ENCODE data around the gene MTCL3.
A peak's percentile ranks its signal among the peaks of the same experiment; 100 is the strongest.

MTCL3 gene

DNA sequence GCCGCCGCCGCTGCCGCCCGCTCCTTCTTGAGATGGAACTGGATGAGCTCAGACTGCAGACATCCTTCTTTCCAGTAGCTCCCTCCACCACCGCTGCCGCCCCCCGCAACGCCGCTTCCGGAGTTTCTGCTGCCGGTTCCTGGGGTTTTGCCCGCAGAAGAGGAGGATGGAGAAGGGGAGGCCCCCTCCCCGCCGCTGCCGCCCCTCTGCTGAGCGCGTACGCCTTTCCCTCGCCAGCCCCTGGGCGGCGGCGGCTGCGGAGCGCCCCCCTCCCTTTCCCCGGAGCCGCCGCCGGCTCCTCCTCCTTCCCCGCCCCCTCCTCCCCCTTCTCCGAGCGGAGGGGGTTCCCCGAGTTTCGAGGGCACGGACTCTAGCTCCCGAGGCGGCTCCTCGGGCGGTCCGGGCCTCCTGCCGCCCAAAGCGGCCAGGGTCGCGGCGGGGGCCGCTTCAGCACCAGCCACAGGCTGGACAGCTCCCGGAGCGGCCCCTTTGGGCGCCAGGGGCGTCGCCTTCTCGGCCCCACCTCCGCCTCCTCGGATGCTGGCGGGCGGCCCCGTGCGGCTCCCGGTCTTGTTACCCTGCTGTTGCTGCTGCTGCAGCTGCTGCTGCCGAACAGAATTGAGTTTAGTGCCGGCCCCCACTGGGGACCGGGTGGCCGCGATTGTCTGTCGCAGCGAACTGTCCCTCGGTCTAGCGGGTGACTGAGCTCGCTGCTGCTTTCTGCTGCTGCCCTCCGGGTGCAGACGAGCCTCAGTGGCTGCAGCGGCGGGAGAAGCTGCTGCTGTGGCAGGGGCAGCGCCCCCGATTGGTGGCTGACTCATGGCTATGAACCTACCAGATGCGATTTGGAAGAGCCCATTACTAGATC lies 3.1 kb downstream of the MTCL3 start (continued):
- TF ChIP-seq ELF3 (CRISPR knock-in tag; IDR thresholded peaks at IDR 0.05) (peak; percentile 56; the same call in 1 of the 2 replicates), ZSCAN31 (CRISPR knock-in tag; IDR thresholded peaks at IDR 0.05; ENCODE audit: low read depth) (peak; percentile 82), MAFK (conservative IDR thresholded peaks at IDR 0.05 in 1 of 2, IDR thresholded peaks at IDR 0.05 in 1 of 2; ENCODE audit: low read length in 2 of 2) (no peak), SNAPC5 (CRISPR knock-in tag; IDR thresholded peaks at IDR 0.05; ENCODE audit: borderline replicate concordance) (no peak), TP53 (CRISPR knock-in tag; conservative IDR thresholded peaks at IDR 0.05) (no peak), ONECUT2 (CRISPR knock-in tag; IDR thresholded peaks at IDR 0.05) (no peak), ZNF557 (CRISPR knock-in tag; IDR thresholded peaks at IDR 0.05) (no peak), ZNF224 (CRISPR knock-in tag; IDR thresholded peaks at IDR 0.05) (no peak), SMARCE1 (IDR thresholded peaks at IDR 0.05; ENCODE audit: borderline replicate concordance) (no peak), ZNF562 (CRISPR knock-in tag; IDR thresholded peaks at IDR 0.05; ENCODE audit: borderline replicate concordance) (no peak), POLR2AphosphoS5 (IDR thresholded peaks at IDR 0.05; ENCODE audit: low read depth, low read length) (no peak), ZFYVE20 (CRISPR knock-in tag; IDR thresholded peaks at IDR 0.05; ENCODE audit: borderline replicate concordance, low read depth) (no peak), KLF13 (CRISPR knock-in tag; IDR thresholded peaks at IDR 0.05) (no peak), ZNF329 (CRISPR knock-in tag; IDR thresholded peaks at IDR 0.05; ENCODE audit: low read depth) (peak; percentile 46; the same call in 1 of the 2 replicates), ZNF160 (CRISPR knock-in tag; IDR thresholded peaks at IDR 0.05) (no peak)
- TF ChIP-seq, protein P1, sequence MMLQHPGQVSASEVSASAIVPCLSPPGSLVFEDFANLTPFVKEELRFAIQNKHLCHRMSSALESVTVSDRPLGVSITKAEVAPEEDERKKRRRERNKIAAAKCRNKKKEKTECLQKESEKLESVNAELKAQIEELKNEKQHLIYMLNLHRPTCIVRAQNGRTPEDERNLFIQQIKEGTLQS (CRISPR knock-in tag; IDR thresholded peaks at IDR 0.05), result no peak
- TF ChIP-seq, protein P2, sequence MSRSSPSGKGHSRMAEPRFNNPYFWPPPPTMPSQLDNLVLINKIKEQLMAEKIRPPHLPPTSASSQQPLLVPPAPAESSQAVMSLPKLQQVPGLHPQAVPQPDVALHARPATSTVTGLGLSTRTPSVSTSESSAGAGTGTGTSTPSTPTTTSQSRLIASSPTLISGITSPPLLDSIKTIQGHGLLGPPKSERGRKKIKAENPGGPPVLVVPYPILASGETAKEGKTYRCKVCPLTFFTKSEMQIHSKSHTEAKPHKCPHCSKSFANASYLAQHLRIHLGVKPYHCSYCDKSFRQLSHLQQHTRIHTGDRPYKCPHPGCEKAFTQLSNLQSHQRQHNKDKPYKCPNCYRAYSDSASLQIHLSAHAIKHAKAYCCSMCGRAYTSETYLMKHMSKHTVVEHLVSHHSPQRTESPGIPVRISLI (CRISPR knock-in tag; IDR thresholded peaks at IDR 0.05; ENCODE audit: borderline replicate concordance), result no peak
- TF ChIP-seq, protein P3, sequence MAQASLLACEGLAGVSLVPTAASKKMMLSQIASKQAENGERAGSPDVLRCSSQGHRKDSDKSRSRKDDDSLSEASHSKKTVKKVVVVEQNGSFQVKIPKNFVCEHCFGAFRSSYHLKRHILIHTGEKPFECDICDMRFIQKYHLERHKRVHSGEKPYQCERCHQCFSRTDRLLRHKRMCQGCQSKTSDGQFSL (CRISPR knock-in tag; IDR thresholded peaks at IDR 0.05), result no peak
- TF ChIP-seq, protein P4, sequence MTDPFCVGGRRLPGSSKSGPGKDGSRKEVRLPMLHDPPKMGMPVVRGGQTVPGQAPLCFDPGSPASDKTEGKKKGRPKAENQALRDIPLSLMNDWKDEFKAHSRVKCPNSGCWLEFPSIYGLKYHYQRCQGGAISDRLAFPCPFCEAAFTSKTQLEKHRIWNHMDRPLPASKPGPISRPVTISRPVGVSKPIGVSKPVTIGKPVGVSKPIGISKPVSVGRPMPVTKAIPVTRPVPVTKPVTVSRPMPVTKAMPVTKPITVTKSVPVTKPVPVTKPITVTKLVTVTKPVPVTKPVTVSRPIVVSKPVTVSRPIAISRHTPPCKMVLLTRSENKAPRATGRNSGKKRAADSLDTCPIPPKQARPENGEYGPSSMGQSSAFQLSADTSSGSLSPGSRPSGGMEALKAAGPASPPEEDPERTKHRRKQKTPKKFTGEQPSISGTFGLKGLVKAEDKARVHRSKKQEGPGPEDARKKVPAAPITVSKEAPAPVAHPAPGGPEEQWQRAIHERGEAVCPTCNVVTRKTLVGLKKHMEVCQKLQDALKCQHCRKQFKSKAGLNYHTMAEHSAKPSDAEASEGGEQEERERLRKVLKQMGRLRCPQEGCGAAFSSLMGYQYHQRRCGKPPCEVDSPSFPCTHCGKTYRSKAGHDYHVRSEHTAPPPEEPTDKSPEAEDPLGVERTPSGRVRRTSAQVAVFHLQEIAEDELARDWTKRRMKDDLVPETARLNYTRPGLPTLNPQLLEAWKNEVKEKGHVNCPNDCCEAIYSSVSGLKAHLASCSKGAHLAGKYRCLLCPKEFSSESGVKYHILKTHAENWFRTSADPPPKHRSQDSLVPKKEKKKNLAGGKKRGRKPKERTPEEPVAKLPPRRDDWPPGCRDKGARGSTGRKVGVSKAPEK (CRISPR knock-in tag; IDR thresholded peaks at IDR 0.05; ENCODE audit: borderline replicate concordance), result no peak
- TF ChIP-seq, protein P5, sequence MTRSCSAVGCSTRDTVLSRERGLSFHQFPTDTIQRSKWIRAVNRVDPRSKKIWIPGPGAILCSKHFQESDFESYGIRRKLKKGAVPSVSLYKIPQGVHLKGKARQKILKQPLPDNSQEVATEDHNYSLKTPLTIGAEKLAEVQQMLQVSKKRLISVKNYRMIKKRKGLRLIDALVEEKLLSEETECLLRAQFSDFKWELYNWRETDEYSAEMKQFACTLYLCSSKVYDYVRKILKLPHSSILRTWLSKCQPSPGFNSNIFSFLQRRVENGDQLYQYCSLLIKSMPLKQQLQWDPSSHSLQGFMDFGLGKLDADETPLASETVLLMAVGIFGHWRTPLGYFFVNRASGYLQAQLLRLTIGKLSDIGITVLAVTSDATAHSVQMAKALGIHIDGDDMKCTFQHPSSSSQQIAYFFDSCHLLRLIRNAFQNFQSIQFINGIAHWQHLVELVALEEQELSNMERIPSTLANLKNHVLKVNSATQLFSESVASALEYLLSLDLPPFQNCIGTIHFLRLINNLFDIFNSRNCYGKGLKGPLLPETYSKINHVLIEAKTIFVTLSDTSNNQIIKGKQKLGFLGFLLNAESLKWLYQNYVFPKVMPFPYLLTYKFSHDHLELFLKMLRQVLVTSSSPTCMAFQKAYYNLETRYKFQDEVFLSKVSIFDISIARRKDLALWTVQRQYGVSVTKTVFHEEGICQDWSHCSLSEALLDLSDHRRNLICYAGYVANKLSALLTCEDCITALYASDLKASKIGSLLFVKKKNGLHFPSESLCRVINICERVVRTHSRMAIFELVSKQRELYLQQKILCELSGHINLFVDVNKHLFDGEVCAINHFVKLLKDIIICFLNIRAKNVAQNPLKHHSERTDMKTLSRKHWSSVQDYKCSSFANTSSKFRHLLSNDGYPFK (CRISPR knock-in tag; IDR thresholded peaks at IDR 0.05; ENCODE audit: borderline replicate concordance), result no peak

All from HepG2 (cell line).